Left ventricle myocardium superior (tissue), 1 donor: ENCODE measurements around the gene LRRTM2. TPM values are rescaled to one million over a fixed set of nuclear protein-coding genes. Genes with fewer than 3 reads are reported as not detected.

Source experiments
- total RNA-seq: library from RNA; stranded (reverse); fragmentation: NEBNext Ultra II Directional; extraction: Animal tissue kit (Norgen Biotek cat#: 25700); gene quantifications from one replicate; pipeline ENCODE4 v1.2.1, GENCODE V29; 2021
- donor health status: DM: no; HTN: yes; CAD: no; lungs with severe emphysema.

Gene LRRTM2
- total RNA-seq, 1 donor from 2014 or later = 0.12 TPM

Other genes starting within 250 kb of the LRRTM2 start
- gene CTNNA1, start 121.9 kb downstream of the LRRTM2 start, total RNA-seq = 296 TPM